Left cardiac atrium (tissue), 4 donors: ENCODE data around the gene SPINK4. TPM values are rescaled to one million over a fixed set of nuclear protein-coding genes. Genes with fewer than 3 reads are reported as not detected.
A peak's percentile ranks its signal among the peaks of the same experiment; 100 is the strongest.

ENCODE experiments used
- ATAC-seq, 2 donors: fragments of 200-7000 bp; cut with Tn5 transposase; one replicate each; pipeline ENCODE4 v1.9.1; 2020; ENCODE audit warnings: mild to moderate bottlenecking in 2 of 2, moderate library complexity in 2 of 2
- DNase-seq: peaks from one replicate; pipeline ENCODE4 v3.0.0-alpha.2; 2020
- intact Hi-C, 2 donors: fragments of 100-400 bp; cut with DNase I; formaldehyde crosslinking; loops; one replicate each; pipeline versions ENCODE4 v1.14.1 to v1.15.1; 2022 to 2023
- total RNA-seq, 2 donors: library from RNA; stranded (reverse); fragmentation: NEBNext Ultra II Directional; extraction: Animal tissue kit (Norgen Biotek cat#: 25700); gene quantifications; one replicate each; pipeline ENCODE4 v1.2.1, GENCODE V29; 2021
- donor health status: DM: no; HTN: yes; CAD: no.
- donor health status: DM: no; HTN: yes; CAD: no; lungs with severe emphysema.
- donor health status: DM: yes; HTN: yes; CAD: no.
- donor health status: Dilated cardiomyopathy.

The SPINK4 gene
- total RNA-seq, 2 donors from 2014 or later, result not detected

DNA sequence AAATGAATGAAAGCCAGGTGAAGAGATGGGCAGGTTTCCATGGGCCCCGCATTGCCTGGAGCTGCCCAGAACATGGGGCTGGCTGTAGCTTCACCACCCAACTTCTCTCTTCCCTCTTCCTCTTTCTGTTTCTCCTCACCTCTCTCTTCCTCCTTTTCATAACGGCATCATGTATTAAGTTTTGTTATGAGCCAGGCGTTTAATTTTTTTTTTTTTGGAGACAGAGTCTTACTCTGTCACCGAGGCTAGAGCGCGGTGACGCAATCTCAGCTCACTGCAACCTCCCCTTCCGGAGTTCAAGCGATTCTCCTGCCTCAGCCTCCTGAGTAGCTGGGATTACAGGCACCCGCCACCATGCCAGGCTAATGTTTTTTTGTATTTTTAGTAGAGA is 13.0 kb upstream of the SPINK4 start:
- intact Hi-C loops, result loop anchor here in 1 of 2 donors (10.0 kb wide), 1 partner anchor 52 kb away; no protein-coding TSS in a partner anchor
- ATAC-seq (peak; percentile 25 to 49), DNase-seq (peak; percentile 48)

DNA sequence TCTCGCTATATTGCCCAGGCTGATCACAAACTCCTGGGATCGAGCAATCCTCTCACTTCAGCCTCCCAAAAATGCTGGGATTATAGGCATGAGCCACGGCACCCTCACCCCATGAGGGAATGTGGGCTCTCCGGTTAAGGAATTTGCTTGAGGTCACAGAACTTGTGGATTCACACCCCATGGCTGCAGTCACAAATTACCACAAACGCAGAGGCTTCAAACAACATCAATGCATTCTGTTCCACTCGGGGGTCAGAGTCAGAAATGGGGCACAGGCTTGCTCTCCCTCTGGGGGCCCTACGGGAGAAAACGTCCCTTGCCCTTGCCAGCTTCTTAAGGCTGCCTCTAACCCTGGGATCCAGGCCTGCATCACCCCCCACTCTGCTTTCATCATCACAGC is 12.2 kb upstream of the SPINK4 start:
- intact Hi-C loops, result loop anchor here in 1 of 2 donors (10.0 kb wide), 1 partner anchor 53 kb away; no protein-coding TSS in a partner anchor
- ATAC-seq (no peak), DNase-seq (no peak)

DNA sequence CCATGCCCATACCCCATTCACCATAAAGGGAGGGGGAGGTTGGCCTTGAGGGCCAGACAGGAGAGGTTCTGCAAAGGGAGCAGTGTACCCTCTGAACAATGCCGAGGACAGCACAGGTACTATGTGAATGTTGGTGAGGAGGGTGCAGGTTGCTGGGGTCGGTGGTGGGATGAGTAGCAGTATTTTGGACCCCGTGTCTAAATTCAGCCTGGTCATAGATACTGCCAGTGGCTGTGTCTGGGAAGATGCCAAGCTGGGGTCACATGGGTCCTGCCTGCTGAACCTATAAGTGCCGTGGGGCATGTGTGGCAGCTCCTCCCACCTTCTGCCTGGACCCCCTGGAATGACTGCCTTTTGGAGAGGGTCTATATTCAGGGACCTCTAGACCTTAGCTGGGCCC is 11.4 kb upstream of the SPINK4 start:
- DNase-seq, result no peak

DNA sequence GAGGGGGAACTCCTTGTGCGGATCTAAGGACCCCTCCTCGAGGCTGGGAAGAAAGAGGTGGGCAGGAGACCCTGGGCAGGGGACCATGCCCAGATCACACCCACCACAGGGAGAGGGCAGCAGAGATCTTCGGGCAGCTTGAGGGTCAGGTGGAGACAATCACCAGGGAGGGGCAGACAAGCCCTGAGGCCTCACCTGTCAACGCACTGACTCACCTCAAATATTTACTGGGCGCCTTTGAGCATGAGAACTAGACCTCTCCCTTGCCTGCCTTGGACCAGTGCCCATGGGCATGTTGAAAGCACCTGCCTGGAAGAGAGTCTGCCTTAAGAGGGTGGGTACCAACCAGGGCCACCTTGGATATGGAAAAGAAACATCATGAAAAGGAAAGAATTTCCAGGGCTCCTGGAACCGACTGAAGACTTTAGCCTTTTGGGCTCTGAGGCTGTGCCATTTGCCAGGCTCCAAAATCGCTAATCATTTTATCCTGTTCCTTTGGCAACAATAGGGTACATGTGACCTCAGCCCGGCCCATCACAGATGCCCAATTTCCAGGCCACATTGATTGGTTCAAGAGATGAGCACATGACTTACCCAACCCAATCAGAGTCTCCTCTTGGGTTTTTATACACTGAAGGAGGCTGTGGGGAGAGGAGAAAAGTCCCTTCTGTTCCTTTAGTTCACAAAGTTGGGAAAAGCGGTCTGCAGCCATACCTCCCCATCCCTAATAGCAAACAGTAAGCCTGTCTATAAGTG is 10.4 kb upstream of the SPINK4 start:
- peak; percentile 32 to 63 for ATAC-seq
- intact Hi-C loops, result loop anchor here in 1 of 2 donors (10.0 kb wide), 1 partner anchor 55 kb away; no protein-coding TSS in a partner anchor
- DNase-seq, result peak; percentile 34

More for the DNA sequence above, 11.4 kb upstream of the SPINK4 start:
- ATAC-seq, result no peak
- intact Hi-C loops, result loop anchor here in 1 of 2 donors (10.0 kb wide), 1 partner anchor 54 kb away; no protein-coding TSS in a partner anchor

DNA sequence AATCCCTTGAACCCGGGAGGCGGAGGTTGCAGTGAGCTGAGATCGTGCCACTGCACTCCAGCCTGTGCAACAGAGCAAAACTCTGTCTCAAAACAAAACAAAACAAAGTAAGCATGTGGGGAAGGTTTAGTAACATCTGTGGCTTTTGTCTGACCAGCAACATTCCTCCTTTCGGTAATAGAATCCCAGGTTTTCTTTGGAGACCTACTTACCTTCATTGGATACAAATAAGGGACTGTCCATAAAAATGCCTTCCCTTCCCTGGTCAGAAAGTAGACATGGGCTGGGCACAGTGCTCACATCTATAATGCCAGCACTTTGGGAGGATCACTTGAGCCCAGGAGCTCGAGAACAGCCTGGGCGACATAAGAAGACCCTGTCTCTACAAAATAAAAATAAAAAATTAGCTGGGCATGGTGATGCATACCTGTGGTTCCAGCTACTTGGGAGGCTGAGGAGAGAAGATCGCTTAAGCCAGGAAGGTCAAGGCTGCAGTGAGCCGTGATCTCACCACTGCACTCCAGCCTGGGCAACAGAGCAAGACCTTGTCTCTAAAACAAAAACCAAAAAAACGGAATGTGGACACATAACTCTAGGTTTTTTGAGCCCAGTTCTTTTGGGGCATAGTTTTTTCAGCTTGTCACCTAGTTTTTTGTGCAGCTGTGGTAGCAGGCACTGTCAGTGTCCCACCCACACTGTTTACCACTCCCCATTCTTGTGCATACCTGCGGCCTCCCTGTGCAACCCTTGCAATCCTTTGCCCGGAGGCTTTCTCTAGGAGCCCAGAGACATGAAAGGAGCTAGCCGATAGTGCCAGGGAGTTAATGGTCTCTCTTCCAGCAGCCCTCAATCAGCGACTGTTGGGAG is 9.0 kb upstream of the SPINK4 start:
- intact Hi-C loops, result no loop called here
- DNase-seq, result no peak

DNA sequence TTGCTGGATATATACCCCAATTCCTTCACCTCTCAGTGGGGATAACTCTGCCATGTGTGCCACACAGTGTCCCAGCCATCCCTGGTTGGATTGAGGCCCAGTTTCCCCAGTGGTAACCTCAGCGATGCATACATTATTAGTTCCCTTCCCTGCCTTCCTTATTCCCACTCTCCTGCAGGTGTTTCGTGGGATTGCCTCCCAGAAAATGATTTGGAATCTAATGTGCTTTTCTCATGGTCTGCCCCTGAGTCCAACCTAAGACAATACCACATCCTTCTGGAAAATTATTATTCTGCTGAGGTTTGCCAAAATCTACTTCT is 8.4 kb upstream of the SPINK4 start:
- intact Hi-C loops, result no loop called here
- no peak for ATAC-seq
- DNase-seq, result no peak

More for the DNA sequence above, 9.0 kb upstream of the SPINK4 start:
- no peak for ATAC-seq

DNA sequence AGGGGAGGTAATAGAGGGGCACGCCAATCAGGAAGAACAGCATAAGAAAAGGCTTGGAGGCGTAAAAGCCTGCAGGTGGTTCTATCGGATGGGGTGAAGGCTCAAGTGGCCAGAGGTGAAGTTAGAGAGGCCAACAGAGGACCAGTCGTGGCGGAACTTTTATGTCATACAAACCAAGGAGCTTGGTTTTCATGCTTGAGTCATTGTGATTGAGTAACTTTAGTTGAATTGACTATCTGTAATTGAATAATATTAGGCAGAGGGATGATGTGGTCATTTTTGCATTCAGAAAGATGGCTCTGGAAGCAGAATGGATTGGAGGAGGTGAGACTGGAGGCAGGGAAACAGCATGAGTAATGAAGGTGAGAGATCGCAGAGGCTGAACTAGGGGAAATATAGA is 7.2 kb upstream of the SPINK4 start:
- no peak for DNase-seq
- no peak for ATAC-seq
- intact Hi-C loops, result no loop called here

DNA sequence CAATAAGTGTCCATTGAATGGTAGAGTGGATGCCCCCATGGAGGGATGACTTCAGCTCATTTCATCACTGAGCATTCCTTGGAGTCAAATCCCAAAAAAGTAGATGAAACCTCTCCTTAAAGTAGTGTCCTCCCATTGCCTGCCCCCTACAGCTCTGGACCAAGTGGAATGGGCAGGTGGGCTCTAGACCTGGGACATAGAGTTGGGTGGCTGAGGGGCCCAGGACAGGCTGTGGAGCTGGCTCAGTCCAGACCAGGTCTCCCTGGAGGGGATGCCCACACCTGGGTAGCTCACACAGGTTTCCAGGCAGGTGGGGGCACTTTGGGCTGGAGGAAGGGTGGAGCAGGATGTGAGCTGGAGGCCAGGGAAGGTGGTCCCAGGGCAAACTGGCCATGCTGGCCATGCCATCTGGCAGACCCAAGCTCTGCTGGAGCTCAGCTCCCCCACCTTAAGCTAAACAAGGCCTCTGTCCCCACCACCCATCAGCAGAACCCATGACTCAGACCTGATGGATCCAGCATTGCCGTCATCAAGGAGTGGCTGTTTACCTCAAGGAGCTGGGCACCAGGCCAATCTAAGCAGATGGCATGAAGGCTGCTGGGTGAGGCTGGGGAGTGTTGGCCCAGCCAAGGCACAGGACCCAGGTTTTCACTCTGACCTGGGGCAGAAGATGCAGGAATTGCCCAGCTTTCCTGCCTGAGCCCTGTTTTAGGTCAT is 6.2 kb upstream of the SPINK4 start:
- ATAC-seq, result peak in 1 of 2 donors; percentile 81
- intact Hi-C loops, result no loop called here
- DNase-seq, result peak; percentile 49

DNA sequence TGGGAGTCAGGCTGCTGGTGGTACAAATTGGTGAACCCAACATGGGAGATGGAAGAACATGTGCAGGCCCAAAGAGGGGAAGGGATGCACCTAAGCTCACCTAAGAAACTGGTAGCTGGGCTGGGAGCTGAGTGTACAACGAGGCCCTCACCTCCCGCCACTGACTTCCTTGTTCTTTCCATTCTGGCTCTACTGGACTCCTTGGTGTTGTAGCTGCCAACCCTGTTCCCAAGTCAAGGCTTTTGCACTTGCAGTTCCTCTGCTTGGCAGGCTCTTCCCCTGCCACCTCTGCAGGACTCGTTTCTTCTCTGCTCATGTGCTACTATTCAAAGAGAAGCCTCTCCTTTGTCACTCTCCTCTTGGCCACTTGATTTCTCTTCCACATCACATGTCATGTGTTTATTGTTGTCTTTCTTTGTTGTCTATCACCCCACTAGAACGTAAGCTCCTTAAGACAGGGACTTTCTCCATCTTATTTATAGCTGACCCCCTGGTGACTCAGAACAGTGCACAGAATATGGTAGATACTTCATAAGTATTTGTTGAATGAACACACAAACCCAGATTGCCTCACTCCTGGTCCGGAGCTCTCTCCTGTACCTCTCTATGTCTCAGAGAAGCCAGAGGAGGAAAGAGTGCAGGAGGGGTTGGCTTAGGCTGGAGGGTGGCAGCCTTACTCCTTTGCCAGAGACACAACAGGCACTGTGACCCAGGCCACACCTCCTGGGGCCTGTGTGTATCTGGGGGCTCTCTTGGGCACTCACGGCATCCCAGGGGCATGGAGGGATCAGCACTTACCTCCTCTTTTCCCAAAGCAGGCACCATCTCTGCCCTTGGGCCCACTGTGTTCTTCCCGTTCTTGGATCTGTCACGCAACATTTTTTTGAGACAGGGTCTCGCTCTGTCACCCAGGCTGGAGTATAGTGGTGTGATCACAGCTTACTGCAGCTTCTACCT is 5.2 kb upstream of the SPINK4 start:
- DNase-seq, result no peak
- no peak for ATAC-seq
- intact Hi-C loops, result no loop called here

DNA sequence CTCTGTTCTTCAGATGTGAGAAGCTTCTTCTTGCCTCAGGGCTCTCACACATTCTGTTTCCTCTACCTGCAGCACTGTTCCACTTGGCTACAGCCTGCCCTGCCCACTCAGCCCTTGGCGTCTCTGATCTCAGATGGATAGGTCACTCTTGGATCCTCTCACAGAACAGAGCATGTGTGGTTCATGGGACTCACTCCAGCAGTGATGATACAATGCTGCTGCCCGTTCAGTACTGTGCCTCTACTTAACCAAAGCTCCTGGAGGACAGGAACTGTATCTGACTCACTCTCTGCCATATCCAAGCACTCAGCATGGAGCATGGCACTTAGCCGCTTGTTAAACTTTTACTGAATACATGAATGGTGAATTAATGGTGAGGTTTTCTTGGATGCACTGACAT is 3.4 kb upstream of the SPINK4 start:
- intact Hi-C loops, result no loop called here
- DNase-seq (no peak), ATAC-seq (no peak)

DNA sequence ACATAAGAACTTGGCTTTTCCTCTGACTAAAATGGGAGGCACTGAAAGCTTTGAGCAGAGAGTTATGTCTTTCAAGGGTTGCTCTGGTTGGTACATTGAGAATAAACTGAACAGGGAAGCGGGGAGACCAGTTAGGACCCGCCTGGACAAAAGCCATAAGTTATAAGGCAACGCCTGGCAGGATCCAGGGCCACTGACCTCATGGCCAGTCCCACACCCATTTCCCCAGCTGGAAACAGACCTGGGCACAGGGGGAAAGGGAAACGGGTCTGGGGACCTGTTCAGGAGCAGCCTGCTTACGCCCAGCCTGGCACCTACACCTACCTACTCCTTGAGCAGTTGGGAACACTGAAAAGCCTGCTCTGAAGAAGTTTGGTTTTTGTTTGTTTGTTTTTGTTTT is 1.3 kb downstream of the SPINK4 start:
- DNase-seq, result no peak
- intact Hi-C loops, result no loop called here
- no peak for ATAC-seq

DNA sequence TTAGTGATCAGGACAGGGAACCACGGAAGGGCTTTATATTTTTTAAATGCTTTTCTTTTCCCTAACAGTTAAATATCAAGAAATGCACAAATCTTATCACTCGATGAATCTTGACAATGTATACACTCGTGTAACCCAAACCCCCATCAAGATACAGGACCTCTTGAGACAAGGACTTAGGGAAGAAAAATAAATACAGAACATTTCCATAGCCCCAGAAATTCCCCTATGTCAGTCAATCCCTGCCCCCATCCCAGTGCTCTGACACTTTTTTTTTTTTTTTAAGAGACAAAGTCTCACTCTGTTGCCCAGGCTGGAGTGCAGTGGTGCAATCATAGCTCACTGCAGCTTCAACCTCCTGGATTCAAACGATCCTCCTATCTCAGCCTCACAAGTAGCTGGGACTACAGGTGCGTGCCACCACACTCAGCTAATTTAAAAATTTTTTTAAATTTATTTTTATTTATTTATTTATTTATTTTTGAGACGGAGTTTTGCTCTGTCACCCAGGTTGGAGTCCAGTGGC is 2.7 kb downstream of the SPINK4 start:
- intact Hi-C loops, result no loop called here
- DNase-seq, result no peak
- ATAC-seq, result no peak

DNA sequence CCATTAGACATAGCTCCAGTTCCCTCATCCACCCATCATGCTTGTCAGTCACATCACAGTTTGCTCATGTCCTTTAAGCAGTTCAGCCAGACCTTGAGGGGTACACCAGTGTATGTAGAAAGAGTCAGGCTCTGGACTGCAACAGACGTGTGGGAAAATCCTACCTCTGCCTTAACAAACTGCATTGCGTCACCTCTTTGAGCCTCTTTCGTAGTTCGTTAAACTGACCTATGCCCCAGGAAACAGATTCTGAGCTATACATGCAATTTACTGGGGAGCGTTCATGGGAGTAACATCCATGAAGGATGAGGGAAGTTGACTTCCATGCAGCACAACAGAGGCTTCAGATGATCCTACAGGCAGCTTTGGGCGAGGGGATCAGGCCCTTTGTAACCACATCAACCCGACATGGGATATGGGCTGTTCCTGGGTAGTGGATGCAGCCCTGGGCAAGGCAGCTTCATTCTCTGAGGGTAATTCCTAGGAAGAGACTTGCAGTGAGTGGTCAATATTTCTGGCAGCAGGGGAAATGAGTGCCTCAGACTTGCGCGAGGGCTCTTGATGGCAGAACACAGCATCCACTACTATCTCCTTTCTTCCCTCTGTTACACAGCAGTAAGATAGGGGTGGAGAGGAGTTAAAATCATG is 4.3 kb downstream of the SPINK4 start:
- DNase-seq (no peak), ATAC-seq (no peak)
- intact Hi-C loops, result no loop called here

DNA sequence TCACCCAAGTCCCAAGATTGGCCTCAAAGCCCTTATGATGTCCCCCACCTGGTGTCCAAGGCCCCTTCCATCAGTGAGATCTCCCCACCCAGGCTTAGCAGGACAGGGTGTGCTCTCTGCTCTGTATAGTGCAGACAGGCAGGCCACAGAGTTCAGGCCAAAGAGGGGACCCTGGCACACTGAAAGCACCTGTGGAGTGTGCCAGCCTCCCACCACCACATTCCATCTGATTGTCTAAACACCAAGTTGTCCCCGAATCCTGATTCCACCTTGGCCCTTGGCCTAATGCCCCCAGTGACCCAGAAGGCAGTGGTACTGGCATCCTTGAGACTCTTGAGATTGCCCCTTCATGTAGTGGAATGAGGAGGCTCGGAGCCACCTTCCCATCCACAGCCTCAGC is 5.4 kb downstream of the SPINK4 start:
- DNase-seq (no peak), ATAC-seq (no peak)
- intact Hi-C loops, result no loop called here

DNA sequence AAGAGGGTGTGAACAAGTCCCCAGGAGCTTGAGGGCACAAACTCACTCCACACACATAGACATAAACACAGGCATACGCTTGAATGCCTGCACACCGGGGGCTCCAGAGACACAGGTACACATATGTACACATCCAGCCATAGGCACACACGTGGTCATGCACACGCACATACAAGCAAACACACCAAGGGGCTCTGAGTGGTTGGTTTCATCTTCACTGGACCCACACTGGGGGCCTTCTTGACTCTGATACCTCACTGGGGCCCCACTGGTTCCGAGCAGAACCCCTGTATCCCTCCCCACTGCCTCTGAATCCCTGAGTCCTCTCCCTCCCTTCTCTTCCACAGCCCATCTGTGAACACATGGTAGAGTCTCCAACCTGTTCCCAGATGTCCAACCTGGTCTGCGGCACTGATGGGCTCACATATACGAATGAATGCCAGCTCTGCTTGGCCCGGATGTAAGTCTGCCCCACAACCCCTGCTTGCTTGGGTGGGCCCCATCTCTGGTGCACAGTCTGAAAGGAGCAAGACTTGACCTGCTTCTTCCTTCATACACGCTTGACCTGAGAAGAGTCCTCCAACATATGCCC is 6.4 kb downstream of the SPINK4 start:
- DNase-seq (no peak), ATAC-seq (no peak)
- intact Hi-C loops, result no loop called here

DNA sequence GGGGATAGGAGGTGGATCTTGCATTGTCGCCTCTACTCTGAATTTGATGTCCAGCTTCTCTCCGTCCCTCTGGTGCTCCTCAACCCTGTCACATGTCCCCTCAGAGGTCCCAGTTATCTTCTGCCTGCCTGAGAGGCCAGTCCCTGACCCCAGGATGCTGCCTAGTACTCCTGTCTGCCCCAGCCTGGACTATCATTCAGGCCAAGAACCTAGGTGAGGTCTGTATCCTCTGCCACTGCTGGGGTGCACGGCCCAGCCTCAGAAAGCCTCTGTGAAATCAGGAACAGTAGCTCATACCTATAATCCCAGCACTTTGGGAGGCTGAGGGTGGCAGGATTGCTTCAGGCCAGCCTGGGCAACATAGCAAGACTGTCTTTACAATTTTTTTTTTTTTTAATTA is 8.6 kb downstream of the SPINK4 start:
- intact Hi-C loops, result no loop called here
- ATAC-seq, result no peak
- DNase-seq, result no peak

DNA sequence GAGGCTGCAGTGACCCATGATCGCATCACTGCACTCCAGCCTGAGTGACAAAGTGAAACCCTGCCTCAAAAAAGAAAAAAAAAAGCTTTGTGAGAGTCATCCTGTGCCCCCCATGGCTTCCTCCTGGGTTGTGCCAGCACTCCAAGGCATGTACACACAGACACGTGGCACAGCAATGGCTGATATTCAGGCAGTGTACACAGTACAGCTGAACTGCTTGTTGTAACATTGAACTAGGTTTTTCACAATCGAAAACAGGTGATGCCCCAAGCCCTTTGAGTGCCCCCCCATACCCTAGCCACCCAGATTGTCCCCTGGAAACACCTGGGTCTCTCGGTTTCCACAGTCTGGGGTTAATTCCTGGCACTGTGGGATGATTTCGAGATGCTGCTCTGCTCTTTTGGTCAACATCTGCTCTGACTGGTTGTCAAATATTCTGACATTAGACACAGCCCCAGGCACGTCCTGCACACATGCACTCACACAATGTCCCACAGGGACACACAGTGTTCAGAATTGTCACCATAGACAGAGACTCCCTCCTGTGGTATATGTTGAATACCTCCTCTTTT is 9.2 kb downstream of the SPINK4 start:
- ATAC-seq (no peak), DNase-seq (no peak)
- intact Hi-C loops, result no loop called here
